Measurements from ENCODE around the gene SNHG17.
A peak's percentile ranks its signal among the peaks of the same experiment; 100 is the strongest.
"Not testable (repeated sequence)": the region's sequence is repeated elsewhere in the genome, so short reads cannot be mapped to it uniquely, and the experiment has no call there.

Gene SNHG17

GRCh38 chr20:38447251-38447661, 12.1 kb upstream of the SNHG17 start:
- no peak for DNase-seq

- peak; percentile 79 for DNase-seq
Observed at GRCh38 chr20:38446441-38447209, 11.5 kb upstream of the SNHG17 start.

GRCh38 chr20:38445901-38446425, 10.8 kb upstream of the SNHG17 start:
- no peak for DNase-seq

GRCh38 chr20:38445381-38445796, 10.3 kb upstream of the SNHG17 start:
- no peak for DNase-seq

GRCh38 chr20:38441916-38442315, 6.8 kb upstream of the SNHG17 start:
- no peak for DNase-seq

- not testable (repeated sequence) for DNase-seq
Observed at GRCh38 chr20:38441110-38441509, 6.0 kb upstream of the SNHG17 start.

- DNase-seq = no peak
Observed at GRCh38 chr20:38437796-38438195, 2.7 kb upstream of the SNHG17 start.

GRCh38 chr20:38435555-38435939, 419 bp upstream of the SNHG17 start:
- DNase-seq = no peak

GRCh38 chr20:38434301-38434741, 807 bp downstream of the SNHG17 start:
- no peak for DNase-seq

GRCh38 chr20:38433304-38433972, 1.7 kb downstream of the SNHG17 start:
- no peak for DNase-seq

GRCh38 chr20:38432870-38433269, 2.3 kb downstream of the SNHG17 start:
- DNase-seq = not testable (repeated sequence)

GRCh38 chr20:38432292-38432691, 2.8 kb downstream of the SNHG17 start:
- DNase-seq = no peak

GRCh38 chr20:38430679-38431325, 4.3 kb downstream of the SNHG17 start:
- DNase-seq = no peak

- no peak for DNase-seq
Observed at GRCh38 chr20:38429301-38429700, 5.8 kb downstream of the SNHG17 start.

GRCh38 chr20:38428800-38429199, 6.3 kb downstream of the SNHG17 start:
- DNase-seq = no peak

- DNase-seq = no peak
Observed at GRCh38 chr20:38427655-38428023, 7.5 kb downstream of the SNHG17 start.

GRCh38 chr20:38426006-38426897, 8.9 kb downstream of the SNHG17 start:
- no peak for DNase-seq

GRCh38 chr20:38424401-38424800, 10.7 kb downstream of the SNHG17 start:
- DNase-seq = no peak

- DNase-seq = no peak
Observed at GRCh38 chr20:38423541-38423940, 11.6 kb downstream of the SNHG17 start.

- no peak for DNase-seq
Observed at GRCh38 chr20:38421915-38422314, 13.2 kb downstream of the SNHG17 start.

GRCh38 chr20:38420388-38421085, 14.6 kb downstream of the SNHG17 start:
- no peak for DNase-seq
